Brain pericyte (primary cell): Measurements from ENCODE around the gene FNTB.

ENCODE experiments used
- DNase-seq: peaks from one replicate; pipeline ENCODE4 v3.0.0-alpha.2; 2012; ENCODE audit warnings: low read depth, low spot score

The FNTB gene

DNA sequence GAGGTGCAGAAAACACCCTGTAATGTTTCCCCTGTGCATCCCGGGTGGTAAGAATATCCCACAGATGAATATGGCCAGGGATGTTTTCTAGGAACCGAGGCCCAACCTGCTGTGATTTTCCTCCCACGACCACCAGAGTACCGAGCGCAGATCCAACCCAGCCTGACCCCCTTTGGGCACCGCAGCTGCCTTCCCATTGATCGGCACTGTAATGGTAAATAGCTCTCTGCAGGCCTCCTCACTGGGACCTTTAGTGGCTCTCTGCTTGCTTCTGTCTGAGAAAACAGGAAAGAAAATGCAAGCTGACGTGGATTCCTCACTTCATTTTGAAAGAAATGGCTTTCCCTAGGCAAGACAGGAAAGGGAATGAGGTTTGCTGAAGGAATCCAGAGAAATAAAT, 12.1 kb upstream of the FNTB start:
- no peak for DNase-seq

DNA sequence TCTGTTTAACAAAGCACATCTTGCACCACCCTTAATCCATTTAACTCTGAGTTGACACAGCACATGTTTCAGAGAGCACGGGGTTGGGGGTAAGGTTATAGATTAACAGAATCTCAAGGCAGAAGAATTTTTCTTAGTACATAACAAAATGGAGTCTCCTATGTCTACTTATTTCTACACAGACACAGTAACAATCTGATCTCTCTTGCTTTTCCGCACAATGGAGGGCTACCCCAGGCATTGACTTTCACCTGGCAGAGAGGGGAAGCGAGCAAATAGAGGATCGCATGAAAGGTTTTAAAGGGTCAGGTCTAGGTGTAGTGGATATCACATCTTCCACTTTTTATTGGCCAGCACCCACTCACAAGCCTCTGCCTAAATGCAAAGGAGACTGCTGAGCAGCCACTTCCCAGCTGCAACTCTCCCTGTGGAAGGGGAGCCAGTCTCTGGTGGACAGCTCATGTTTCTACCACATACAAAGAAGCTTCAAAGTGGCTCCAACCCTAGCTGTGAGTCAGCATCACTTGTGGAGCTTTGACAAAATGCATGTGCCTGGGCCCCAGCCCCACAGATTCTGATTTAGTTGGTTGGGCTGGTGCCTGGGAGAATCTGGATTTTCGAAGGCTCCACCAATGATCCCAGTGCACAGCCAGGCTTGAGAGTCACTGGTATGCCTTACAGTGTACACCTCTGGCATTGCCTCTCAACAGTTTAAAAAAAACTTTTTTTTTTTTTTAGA, 7.2 kb upstream of the FNTB start:
- DNase-seq: no peak

DNA sequence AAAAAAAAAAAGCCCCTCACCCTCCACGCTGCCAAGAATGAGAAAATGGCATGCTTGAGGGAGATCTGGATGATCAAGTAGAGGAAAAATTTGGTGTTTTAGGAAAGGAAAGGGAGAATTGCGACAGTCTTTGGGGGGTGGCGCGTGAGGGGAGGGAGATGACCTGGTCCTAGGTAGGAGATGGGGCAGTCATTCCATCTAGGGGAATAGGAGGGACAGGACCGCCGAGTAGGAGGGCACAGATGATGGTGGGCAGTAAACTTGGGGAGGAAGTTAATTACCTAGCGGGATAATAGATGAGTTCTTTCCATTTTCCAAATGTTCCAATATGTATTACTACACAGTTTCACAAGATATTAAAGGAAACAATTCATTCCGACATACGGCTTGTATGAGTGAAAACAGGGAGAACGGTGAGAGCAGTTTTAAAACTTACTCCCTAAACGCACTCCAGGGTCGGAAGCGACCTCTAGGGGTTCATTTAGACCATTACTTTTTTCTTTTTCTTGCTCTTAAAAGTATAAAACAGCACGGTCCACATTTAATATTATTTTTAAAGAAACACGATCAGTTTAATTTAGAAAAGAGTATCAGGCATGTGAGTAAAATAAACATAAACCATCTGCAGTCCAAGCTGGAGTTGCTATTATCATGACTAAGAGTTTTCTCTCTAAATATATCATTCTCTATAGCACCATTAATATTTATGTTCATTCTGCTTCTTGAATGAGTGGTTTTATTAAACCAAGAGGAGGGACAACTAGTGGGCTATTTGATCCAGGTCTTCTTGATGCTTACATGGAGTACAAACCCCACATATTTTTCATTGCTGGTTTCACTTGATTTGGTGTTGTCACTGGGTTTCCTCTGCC, 3.0 kb upstream of the FNTB start:
- no peak for DNase-seq

DNA sequence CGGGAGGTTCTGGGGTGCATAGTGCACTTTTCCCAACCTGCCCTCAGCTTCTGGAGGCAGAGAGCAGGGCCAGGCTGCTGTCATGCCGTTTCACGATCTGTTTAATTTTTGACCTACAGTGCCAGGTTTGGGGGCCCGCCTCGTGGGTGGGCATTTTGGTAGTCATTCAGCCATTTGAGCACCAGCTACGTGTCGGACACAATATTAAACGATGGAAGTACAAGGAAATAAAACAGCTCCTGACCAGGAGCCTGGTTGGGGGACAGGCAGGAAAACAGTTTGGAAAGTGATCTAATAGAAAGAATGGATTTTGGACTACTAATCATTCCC, 708 bp downstream of the FNTB start:
- DNase-seq: no peak

DNA sequence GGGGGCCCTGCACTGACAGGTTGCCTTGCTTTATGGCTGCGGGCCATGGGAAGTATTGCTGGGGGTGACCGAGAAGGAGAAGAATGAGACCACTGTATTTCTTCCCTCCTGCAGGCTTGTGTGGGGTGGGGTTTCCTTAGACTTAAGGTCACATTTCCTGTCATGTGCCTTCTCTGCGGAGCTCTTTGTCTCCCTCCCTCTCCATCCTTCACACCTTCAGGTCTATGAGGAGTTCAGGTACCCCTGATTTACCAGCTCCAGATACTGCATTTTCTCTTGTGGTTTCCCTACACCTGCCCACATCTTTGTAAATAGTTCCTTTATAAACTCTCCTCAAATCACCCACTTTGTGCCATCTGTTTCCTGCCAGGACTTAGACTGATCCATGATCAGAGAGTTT, 3.6 kb downstream of the FNTB start:
- no peak for DNase-seq

DNA sequence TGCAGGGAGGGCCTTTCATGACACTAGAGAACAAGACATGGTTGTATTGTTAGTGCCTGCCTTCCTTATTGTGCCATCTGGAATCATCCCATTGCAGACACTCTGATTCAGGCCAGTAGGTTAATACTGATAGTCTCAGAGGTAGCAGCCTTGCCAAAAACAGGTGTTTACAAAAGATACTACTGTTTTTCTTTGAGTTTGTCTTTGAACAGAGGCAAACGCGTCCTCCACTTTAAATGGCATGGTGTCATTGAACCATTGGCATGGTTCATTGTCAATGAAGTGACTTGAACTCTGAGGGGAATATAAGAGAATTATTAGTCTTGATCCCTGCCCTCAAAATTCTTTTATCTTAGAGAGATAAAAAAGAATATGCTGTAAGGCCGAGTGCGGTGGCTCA, 4.2 kb downstream of the FNTB start:
- DNase-seq: no peak

DNA sequence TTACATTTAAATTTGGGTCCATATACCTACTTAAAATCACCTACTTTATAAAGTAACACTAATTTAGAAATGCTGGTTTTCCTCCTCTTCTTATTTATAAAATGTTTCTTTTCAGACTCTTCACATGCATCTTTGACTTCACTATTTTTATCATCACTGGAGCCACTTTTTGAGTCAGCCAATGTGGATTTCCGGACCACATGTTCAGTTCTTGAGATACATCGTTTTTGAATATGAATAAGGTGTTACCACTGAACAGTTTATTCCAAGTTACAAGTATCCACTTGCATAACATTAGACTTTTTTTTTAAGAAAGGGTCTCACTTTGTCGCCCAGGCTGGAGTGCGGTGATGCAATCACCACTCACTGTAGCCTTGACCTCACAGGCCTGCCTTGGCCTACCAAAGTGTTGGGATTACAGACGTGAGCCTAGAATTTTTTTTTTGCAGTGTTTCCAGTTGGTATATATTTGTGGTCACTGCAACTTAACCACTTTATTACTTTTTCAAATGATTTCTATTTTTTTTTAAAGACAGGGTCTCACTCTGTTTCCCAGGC, 5.7 kb downstream of the FNTB start:
- no peak for DNase-seq

DNA sequence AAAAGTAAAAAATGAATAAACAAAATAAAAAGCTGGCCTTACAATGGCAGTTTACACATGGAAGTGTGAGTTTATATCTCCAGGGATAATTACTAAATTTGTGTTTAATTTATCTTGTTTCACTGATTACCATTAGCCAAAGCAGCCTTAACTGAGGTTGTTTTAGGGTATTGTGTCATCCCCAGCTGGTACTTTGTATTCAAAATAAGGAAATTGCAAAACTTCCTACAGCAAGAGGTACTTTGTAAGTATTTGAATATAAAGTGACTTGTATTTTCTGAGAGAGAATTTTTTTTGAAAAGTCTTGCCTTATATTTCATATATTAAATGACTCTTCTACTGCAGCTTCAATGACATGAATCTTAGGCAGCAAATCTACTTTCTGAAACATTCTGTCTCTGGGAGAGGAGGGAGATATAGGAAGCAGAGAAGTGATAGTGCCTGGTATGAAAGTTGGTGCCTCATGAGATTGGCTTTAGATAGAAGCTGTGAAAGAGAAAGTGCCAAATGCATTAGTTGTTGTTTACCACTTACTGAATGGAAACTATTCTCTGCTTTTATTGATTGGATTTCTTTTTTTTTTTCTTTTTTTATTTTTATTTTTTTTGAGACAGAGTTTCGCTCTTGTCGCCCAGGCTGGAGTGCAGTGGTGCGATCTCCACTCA, 6.7 kb downstream of the FNTB start:
- no peak for DNase-seq

DNA sequence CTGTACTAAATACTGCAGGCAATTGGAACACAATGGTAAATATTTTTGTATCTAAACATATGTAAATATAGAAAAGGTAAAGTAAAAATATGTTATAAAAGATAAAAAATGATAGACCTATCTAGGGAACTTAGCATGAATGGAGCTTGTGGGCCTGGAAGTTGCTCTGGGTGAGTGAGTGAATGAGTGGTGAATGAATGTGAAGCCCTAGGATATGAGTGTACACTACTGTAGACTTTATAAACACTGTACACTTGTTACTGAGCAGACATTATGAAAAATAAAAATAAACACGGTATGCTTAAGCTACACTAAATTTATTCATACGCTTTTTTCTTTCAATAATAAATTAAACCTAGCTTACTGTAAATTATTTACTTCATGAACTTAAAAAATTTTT, 7.8 kb downstream of the FNTB start:
- no peak for DNase-seq

DNA sequence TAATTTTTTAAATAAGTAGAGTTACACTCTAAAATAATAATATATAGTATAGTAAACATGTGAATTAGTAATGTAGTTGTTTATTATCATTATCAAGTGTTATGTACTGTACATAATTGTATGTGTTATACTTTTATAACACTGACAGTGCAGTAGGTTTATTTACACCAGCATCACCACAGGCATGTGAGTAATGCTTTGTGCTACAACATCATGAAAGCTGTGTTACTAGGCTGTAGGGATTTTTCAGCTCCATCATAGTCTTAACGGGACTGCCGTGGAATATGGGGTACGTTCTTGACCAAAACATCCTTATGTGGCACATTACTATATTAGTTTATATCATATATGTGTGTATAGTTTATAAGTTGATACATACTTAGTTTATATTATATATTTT, 8.6 kb downstream of the FNTB start:
- no peak for DNase-seq

DNA sequence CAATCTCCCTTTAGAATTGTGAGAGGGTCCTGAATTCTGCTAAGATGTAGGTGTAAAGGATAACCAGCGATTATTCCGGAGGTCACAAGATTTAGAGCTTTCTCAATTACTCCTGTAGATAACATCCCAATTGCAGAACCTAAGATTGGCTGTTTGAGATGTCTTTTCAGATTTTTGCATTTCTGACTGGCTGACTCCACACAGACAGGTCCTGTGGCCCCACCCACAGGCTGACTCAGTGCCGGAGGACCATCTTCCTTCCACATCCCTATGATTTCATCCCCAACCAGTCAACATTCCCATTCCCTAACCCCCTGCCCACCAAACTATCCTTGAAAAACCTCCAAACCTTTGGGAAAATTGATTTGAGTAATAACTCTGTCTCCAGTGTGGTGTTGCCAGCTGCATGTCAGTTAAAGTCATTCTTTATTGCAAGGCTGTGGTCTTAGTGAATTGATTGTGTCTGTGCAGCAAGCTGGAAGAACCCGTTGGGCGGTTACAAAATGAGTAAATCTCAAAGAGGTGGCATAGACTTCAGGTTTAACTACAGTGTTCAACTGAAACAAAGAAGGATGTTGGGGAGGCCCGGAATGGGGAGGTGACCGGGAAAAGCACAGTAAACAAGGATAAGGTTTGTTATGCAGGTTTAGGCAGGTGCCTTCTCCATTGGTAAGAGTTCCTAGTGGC, 10.6 kb downstream of the FNTB start:
- DNase-seq: no peak

DNA sequence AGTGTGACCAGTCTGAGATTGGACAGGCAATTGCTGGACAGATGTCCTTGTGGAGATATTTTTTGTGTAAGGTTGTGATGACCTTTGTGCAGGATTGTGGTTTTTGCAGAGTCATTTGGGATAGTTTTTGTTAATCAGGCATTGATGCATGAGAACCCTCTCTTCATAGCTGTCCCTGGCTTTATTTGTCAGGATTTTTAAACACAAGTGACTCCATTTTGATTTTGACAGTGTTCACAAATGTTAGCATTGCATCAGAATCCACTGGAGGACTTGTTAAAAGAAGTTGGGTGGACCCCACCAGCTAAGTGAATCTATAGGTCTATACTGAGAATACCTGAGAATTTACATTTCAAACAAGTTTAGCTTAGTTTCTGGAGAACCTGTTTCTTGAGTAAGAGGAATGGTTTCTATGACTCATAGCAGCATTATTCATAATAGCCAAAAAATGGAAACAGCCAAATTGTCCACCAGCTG, 11.8 kb downstream of the FNTB start:
- DNase-seq: no peak

DNA sequence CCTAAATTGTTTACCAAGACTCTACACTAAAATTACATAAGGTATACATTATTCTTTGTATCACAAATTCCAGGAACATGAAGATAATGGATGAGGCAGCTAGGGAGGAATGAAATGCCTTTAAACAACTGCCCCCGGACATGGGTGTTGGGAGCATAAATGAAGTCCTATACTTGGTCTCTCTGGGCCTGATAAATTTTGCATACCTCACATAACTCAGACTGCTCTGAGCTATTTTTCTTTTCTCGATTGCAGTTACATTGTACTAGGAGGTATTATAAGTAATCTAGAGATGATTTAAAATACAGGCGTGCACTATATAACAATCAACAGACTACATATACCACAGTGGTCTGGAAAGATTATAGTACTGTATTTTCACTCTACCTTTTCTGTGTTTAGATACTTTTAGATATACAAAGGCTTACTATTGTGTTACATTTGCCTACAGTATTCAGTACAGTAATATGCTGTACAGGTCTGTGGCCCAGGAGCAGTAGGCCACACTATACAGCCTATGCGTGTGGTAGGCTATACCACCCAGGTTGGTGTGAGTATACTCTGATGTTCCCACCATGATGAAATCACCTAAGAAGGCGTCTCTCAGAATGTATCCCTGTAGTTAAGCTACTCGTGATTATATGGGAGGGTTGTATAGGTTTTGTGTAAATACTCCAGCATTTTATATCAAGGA, 14.3 kb downstream of the FNTB start:
- no peak for DNase-seq

DNA sequence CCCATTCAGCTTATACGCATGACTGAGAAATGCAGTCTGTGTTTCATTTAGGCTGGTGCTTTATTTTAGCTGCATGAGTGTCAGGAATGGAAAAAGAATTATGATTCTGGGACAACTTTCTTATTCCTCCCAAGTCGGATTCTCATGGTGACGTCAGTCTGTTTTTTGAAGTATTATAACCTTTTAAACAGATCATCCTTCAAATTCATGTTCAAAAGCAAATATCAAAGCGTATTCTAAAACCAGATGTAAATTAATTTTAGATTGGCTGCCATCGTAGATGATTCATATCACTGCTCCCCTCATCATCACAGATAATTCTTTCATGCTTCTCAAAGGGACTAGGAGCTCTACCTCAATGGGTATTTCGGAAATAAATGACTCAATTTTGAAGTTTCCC, 15.0 kb downstream of the FNTB start:
- no peak for DNase-seq

DNA sequence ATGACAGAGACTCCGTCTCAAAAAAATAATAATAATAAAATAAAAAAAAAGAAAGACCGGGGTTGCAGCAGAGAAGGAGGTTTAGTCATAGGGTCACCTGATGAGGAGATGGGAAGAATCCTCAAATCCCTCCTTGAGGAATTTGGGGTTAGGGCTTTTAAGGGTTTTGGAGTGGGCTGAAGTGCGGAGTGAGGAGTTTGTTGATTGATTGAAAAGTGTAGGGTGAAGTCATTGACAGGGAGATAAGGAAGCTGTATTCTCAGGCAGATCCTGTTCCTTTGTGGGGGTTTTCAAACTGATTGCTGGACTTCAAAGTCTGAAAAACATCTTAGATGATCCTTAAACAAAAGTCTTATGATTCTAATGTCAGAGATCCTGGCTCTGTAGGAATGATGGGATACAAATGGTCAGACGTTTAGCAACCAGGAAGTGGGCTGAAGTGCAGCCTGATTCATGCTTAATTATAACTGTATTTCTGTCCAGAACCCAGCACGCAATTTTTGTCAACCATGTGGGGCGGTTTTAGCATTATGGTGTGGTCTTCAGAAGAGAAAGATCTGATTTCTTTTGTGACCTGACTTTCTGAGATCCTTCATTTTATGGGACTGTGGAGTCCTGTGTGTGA, 16.0 kb downstream of the FNTB start:
- no peak for DNase-seq

DNA sequence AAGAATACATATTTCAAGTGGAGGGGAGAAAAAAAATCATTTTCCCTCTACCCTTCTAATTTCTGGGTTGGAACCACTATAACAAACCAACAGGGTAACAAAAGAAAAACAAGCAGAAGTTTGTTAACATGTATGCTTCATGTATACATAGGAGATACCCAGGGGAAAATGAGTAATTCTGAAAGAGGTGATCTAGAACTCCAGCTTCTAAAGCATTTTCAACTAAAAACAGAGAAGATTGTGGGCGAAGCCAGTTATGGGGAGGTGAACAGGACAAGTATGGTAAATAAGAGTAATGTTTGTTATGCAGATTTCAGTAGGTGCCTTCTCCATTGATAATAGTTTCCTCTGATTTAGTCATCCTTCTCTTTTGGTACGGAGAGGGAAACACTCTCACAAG, 16.7 kb downstream of the FNTB start:
- DNase-seq: no peak

DNA sequence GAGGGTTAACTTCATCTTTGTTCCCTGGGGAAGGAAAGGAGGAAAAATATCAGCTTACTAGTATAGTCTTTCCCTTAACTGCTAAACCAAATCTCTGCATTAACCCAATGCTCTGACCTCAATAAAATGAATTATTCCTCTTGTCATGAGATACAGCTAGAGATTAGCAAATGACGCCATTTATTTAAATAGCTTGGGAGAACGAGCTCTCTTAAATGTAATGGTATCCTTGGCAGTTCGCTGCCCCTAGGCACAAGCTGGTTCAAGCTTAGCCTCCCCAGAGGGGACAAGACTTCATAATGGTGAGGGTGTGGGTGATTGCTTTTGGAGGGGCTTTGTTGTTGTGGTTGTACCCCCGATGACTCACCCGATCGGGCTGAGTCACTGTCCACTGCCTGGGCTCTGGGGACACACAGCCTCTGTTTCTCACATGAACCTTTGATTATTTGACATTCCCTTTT, 19.6 kb downstream of the FNTB start:
- no peak for DNase-seq

DNA sequence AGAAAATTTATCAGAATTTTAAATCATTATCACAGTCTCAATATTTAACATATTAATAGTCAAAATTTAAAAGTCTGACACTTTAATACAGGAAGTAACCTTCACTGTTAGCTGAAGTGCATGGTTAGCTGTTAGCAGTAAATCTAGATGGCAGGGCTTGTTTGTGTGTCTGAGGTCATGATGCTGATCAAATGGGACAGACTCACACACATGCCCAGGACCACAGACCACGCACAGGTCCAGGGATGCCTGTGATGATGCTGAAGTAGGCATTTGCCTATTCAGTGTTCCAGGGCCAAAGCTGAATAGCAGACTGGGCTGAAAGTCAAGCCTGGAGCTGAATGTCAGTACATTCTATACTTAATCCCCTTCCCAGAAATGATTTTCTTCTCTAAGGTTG, 20.5 kb downstream of the FNTB start:
- no peak for DNase-seq

DNA sequence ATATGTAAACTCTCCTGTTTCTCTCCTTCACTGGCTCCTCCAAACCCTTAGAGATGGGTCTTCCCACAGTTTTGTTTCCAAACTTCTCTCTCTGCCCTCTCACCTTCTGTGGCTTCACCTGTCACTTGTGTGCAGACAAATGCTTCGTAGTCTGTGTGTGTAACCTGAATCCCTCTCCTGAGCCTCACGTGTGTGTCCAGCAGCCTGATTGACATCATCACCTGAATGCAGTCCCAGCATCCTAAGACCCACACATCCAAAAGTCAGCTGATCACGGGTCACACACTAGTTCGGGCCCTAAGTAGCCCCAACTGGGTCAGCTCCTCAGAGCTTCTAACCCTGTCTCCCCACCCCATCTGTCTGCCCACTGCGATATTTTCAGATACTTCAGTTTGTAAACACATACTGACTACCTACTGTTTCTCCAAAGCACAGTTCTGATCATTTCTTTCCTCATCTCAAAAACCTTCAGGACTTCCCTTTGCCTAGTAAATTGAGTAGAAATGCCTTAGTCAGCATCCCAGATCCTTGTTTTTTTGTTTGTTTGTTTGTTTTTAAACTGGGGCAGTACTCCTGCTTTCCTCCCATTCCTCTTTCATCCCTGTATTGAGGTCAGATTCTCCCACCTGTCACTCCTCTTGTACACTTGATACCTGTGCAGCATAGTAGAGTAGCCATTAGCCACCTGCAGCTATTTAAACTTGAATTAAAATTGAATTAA, 23.7 kb downstream of the FNTB start:
- DNase-seq: no peak

DNA sequence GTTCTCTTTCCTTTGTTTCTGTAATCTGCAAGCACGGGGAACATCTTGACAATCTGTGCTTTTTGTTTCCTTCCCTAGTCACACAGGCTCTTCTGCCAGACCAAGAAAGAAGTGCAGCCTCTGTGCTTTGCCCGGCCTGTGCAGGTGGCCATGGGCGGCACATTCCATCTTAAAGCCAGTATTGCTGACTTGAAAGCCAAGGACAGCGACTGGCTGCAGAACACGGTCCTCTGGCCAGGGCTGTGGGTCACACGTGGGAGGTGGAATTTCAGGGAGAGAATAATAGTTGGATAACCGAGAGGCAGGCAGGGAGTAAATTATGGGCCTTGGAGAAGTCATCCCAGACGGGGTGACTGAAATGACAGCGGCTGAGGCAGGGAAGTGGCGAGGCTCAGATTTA, 24.8 kb downstream of the FNTB start:
- no peak for DNase-seq
